ENCODE results near the gene SV2B. TPM values are rescaled to one million over a fixed set of nuclear protein-coding genes. Genes with fewer than 3 reads are reported as not detected.
"Not testable (repeated sequence)": the region's sequence is repeated elsewhere in the genome, so short reads cannot be mapped to it uniquely, and the experiment has no call there.

The SV2B gene
- total RNA-seq, 2 donors from 2014 or later, result 0.04 to 0.13 TPM

- H3K4me3 Mint-ChIP-seq, result no peak overlapping the region
- H3K27me3 Mint-ChIP-seq, result peaks cover 16% of the 10 kb centered on the region
- ATAC-seq (replicated peaks), result no peak
- H3K4me1 Mint-ChIP-seq, result no peaks in the 10 kb centered on the region
- no peak overlapping the region for H3K27ac Mint-ChIP-seq
- H3K36me3 Mint-ChIP-seq (ENCODE audit: low read depth), result no peaks in the 10 kb centered on the region
- H3K9me3 Mint-ChIP-seq, result peaks cover 8% of the 10 kb centered on the region
These were observed 24.3 kb upstream of the SV2B start for GRCh38 chr15:91075739-91076138.

DNA sequence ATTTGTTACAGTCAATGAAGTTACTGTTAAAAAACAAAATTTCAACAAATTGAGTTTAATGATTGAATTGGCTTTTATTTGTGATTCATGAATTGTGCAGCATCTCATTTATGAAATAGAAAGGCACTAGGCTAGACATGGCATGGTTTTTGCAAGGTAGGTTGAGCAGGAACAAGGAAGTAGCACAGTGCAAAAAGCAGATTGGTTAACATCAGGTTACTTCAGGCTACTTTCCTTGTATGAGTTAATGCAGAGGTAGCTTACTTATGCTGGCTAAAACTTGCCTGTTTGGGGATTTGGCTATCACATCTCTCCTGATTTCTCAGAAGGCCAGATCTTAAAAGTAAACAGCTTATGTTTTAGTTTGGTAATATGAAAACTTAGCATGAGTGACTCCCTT lies 23.0 kb upstream of the SV2B start:
- no peaks in the 10 kb centered on the region for H3K4me1 Mint-ChIP-seq
- ATAC-seq (replicated peaks), result no peak
- no peak overlapping the region for H3K27ac Mint-ChIP-seq
- peaks cover 8% of the 10 kb centered on the region for H3K27me3 Mint-ChIP-seq
- H3K4me3 Mint-ChIP-seq, result no peak overlapping the region
- H3K9me3 Mint-ChIP-seq, result peaks cover 8% of the 10 kb centered on the region
- H3K36me3 Mint-ChIP-seq (ENCODE audit: low read depth), result no peaks in the 10 kb centered on the region

- not testable (repeated sequence) for H3K9me3 Mint-ChIP-seq; H3K4me1 Mint-ChIP-seq; ATAC-seq (replicated peaks); H3K4me3 Mint-ChIP-seq; H3K36me3 Mint-ChIP-seq (ENCODE audit: low read depth); H3K27ac Mint-ChIP-seq
- H3K27me3 Mint-ChIP-seq, result peaks cover 36% of the 10 kb centered on the region
These were observed 6.2 kb upstream of the SV2B start for GRCh38 chr15:91093866-91094265.

GRCh38 chr15:91098451-91098850 lies 1.6 kb upstream of the SV2B start:
- H3K27me3 Mint-ChIP-seq, result peaks cover 47% of the 10 kb centered on the region
- no peak overlapping the region for H3K27ac Mint-ChIP-seq
- peaks cover 14% of the 10 kb centered on the region for H3K4me1 Mint-ChIP-seq
- H3K36me3 Mint-ChIP-seq (ENCODE audit: low read depth), result no peaks in the 10 kb centered on the region
- peaks cover 3% of the 10 kb centered on the region for H3K9me3 Mint-ChIP-seq
- no peak for ATAC-seq (replicated peaks)
- peak overlapping the region; percentile 84 for H3K4me3 Mint-ChIP-seq

DNA sequence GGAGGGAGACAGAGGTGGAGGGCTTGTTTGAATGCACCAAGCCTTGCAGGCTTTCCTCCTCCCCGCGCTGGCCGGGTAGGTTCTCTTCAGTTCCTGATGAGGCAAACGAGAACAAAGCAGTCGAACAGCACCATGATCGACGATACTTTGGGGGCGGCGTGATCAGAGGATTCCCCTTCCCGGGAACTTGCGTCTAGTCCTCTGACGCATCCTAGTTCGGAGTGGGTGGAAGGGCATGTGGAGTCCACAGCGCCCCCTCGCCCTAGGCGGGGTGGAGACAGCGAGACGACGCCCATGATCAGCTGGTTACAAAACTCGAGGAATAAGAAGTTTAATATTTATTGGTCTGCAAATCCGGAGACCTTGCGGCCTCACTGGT lies 452 bp upstream of the SV2B start:
- no peaks in the 10 kb centered on the region for H3K9me3 Mint-ChIP-seq

DNA sequence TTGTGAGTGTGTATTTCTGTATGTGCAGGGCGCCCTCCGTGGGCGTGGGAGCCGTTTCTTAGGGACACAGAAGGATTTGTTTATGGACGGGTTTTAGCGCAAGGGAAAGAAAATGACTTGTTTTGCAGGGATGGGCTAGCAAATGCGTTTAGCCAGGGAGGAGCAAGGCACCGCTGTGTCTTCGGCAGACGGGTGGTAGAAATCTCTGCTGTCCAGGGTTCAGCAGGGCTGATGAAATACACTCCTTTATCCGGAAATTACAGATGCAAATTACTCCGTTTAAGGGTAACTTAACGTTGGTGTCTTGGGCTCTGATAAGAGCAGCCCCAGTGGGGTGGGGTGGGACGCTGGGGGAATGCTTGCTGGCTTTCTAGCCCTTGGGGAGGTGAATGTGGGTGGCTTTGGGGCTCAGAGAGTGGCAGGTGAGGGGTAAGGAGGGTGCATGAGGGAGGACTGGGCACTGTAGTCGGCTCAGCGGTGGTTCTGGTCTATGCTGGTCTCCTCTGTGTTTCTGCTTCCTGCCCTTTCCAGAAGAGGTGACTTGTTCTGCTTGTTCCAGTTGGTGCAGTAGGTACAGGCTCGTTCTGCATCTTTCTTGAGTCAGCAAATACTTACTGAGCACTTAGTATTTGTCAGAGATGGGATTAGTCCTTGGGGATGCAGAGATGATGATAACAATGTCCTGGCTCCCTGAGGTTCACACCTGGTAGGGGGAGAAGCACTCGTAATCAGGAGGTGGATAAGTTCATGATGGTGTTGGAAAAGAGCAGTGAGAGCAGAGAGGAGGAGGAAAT lies 954 bp downstream of the SV2B start:
- ATAC-seq (replicated peaks), result no peak
- Mint-ChIP-seq H3K27ac (no peak overlapping the region), H3K36me3 (ENCODE audit: low read depth) (no peaks in the 10 kb centered on the region), H3K4me1 (peaks cover 14% of the 10 kb centered on the region), H3K27me3 (peaks cover 62% of the 10 kb centered on the region), H3K9me3 (no peaks in the 10 kb centered on the region), H3K4me3 (peak overlapping the region; percentile 84)

More for the DNA sequence above, 452 bp upstream of the SV2B start:
- Mint-ChIP-seq H3K27ac (no peak overlapping the region), H3K27me3 (peaks cover 55% of the 10 kb centered on the region), H3K4me3 (peak overlapping the region; percentile 84), H3K4me1 (peaks cover 14% of the 10 kb centered on the region), H3K36me3 (ENCODE audit: low read depth) (no peaks in the 10 kb centered on the region)
- peak; percentile 71 for ATAC-seq (replicated peaks)

GRCh38 chr15:91101608-91101920 lies 1.5 kb downstream of the SV2B start:
- peaks cover 14% of the 10 kb centered on the region for H3K4me1 Mint-ChIP-seq
- H3K27ac Mint-ChIP-seq, result no peak overlapping the region
- H3K4me3 Mint-ChIP-seq, result no peak overlapping the region
- no peak for ATAC-seq (replicated peaks)
- H3K36me3 Mint-ChIP-seq (ENCODE audit: low read depth), result no peaks in the 10 kb centered on the region
- H3K9me3 Mint-ChIP-seq, result no peaks in the 10 kb centered on the region
- H3K27me3 Mint-ChIP-seq, result peaks cover 63% of the 10 kb centered on the region

- peaks cover 14% of the 10 kb centered on the region for H3K4me1 Mint-ChIP-seq
- H3K9me3 Mint-ChIP-seq, result no peaks in the 10 kb centered on the region
- H3K27ac Mint-ChIP-seq, result no peak overlapping the region
- peaks cover 61% of the 10 kb centered on the region for H3K27me3 Mint-ChIP-seq
- no peak for ATAC-seq (replicated peaks)
- H3K4me3 Mint-ChIP-seq, result no peak overlapping the region
- no peaks in the 10 kb centered on the region for H3K36me3 Mint-ChIP-seq (ENCODE audit: low read depth)
These were observed 2.7 kb downstream of the SV2B start for GRCh38 chr15:91102546-91103330.

DNA sequence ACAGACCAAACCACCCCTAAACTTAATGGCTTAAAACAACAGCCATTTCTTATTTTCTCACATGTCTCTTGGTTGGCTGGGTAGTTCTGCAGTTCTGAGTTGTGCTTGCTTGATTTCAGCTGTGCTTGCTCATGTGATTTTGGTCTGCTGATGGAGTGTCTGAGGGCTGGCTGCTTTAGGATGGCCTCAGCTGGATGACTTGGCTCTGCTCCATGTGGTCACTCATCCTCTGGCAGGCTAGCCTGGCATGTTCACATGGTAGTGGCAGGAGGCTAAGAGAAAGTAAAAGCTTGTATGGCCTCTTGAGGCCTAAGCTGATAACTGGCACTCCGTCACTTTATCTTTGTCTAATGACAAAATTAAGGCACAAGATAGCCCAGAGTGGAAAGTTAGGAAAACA lies 4.1 kb downstream of the SV2B start:
- no peak for ATAC-seq (replicated peaks)
- peaks cover 14% of the 10 kb centered on the region for H3K4me1 Mint-ChIP-seq
- no peak overlapping the region for H3K27ac Mint-ChIP-seq
- no peaks in the 10 kb centered on the region for H3K36me3 Mint-ChIP-seq (ENCODE audit: low read depth)
- H3K4me3 Mint-ChIP-seq, result no peak overlapping the region
- H3K27me3 Mint-ChIP-seq, result peaks cover 60% of the 10 kb centered on the region
- H3K9me3 Mint-ChIP-seq, result no peaks in the 10 kb centered on the region

- no peaks in the 10 kb centered on the region for H3K9me3 Mint-ChIP-seq
- no peak overlapping the region for H3K4me3 Mint-ChIP-seq
- H3K27me3 Mint-ChIP-seq, result peaks cover 53% of the 10 kb centered on the region
- H3K27ac Mint-ChIP-seq, result no peak overlapping the region
- H3K36me3 Mint-ChIP-seq (ENCODE audit: low read depth), result no peaks in the 10 kb centered on the region
- no peak for ATAC-seq (replicated peaks)
- H3K4me1 Mint-ChIP-seq, result no peaks in the 10 kb centered on the region
These were observed 8.4 kb downstream of the SV2B start for GRCh38 chr15:91108421-91108820.

- H3K4me1 Mint-ChIP-seq, result no peaks in the 10 kb centered on the region
- peaks cover 43% of the 10 kb centered on the region for H3K27me3 Mint-ChIP-seq
- no peak overlapping the region for H3K4me3 Mint-ChIP-seq
- ATAC-seq (replicated peaks), result no peak
- H3K9me3 Mint-ChIP-seq, result no peaks in the 10 kb centered on the region
- H3K27ac Mint-ChIP-seq, result no peak overlapping the region
- no peaks in the 10 kb centered on the region for H3K36me3 Mint-ChIP-seq (ENCODE audit: low read depth)
These were observed 9.8 kb downstream of the SV2B start for GRCh38 chr15:91109885-91110284.

DNA sequence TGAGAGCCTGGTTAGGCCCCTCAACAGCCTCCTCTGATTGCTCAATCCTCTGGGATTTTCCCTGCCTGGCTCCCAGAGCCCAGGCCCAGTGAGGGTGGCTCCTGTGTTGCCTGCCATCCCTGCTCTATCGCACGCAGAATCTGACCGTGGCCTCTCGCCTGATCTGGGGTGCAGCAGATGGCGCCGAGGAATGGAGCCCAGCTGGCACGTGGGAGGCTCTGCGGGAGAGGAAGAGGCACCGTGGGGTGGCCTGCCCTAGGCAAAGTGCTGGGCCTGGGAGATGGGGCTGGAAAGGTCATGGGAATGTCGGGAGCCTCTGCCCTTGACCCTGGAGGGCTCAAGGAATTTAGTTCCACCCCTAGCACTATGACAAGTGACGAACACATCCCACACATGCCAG lies 10.3 kb downstream of the SV2B start:
- no peak overlapping the region for H3K4me3 Mint-ChIP-seq
- no peaks in the 10 kb centered on the region for H3K4me1 Mint-ChIP-seq
- ATAC-seq (replicated peaks), result no peak
- no peak overlapping the region for H3K27ac Mint-ChIP-seq
- no peaks in the 10 kb centered on the region for H3K36me3 Mint-ChIP-seq (ENCODE audit: low read depth)
- peaks cover 37% of the 10 kb centered on the region for H3K27me3 Mint-ChIP-seq
- H3K9me3 Mint-ChIP-seq, result no peaks in the 10 kb centered on the region

GRCh38 chr15:91113030-91113429 lies 13.0 kb downstream of the SV2B start:
- no peak overlapping the region for H3K4me3 Mint-ChIP-seq
- ATAC-seq (replicated peaks), result no peak

DNA sequence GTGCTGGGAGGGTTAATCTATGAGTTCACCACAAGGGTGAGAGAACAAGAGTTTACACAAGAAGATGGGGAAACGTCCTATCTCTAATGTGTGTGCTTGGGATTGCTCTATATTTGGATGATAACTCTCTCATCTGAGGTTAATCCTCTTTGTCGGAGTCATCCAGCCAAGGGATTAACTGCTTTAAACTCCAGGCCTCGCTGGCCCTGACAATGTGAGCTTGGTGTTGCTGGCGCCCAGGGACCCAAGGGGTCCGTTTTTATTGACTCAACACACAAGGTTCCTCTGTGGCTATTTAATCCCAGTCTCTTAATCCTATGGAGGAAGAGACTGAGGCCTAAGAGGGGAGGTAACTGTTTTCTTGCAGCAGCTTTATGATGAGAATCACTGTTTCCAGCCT lies 14.2 kb downstream of the SV2B start:
- Mint-ChIP-seq H3K27ac (no peak overlapping the region), H3K36me3 (ENCODE audit: low read depth) (no peaks in the 10 kb centered on the region), H3K4me1 (no peaks in the 10 kb centered on the region), H3K4me3 (no peak overlapping the region), H3K27me3 (peaks cover 21% of the 10 kb centered on the region), H3K9me3 (no peaks in the 10 kb centered on the region)
- no peak for ATAC-seq (replicated peaks)

More at GRCh38 chr15:91113030-91113429, 13.0 kb downstream of the SV2B start:
- H3K27me3 Mint-ChIP-seq, result peaks cover 26% of the 10 kb centered on the region
- no peak overlapping the region for H3K27ac Mint-ChIP-seq
- H3K36me3 Mint-ChIP-seq (ENCODE audit: low read depth), result no peaks in the 10 kb centered on the region
- no peaks in the 10 kb centered on the region for H3K4me1 Mint-ChIP-seq
- H3K9me3 Mint-ChIP-seq, result no peaks in the 10 kb centered on the region

Data from activated T-helper 17 cell treated with anti-CD3 and anti-CD28 coated beads, Interleukin-2, amount 50 U/mL, for 72 hours (primary cell).